ENCODE data around the gene DEFB112. TPM values are rescaled to one million over a fixed set of nuclear protein-coding genes. Genes with fewer than 3 reads are reported as not detected.
A peak's percentile ranks its signal among the peaks of the same experiment; 100 is the strongest.

DEFB112 gene
- total and polyA plus RNA-seq, 2 experiments from 2014 or later: not detected

DNA sequence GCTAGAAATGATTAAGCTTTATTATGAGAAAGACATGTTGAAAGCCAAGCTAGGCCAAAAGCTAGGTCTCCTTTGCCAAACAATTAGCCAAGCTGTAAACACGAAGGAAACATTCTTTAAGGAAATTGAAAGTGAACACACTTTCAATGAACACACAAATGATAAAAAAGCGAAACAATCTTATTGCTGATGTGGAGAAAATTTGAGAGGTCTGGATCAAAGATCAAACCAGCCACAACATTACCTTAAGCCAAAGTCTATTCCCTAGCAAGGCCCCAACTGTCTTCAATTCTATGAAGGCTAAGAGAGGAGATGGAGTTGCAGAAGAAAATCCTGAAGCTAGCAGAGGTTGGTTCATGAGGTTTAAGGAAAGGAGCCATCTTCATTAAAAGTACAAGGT, 40.2 kb upstream of the DEFB112 start:
- Mint-ChIP-seq H3K9me3 (no peaks in the 10 kb centered on the region), H3K4me1 (no peaks in the 10 kb centered on the region), H3K36me3 (ENCODE audit: low read depth) (no peaks in the 10 kb centered on the region), H3K27ac (no peak overlapping the region), H3K27me3 (ENCODE audit: insufficient read depth, low read depth, poor library complexity) (no peaks in the 10 kb centered on the region), H3K4me3 (no peak overlapping the region)
- Histone ChIP-seq H3K27me3 (ENCODE audit: insufficient read depth) (no peaks in the 10 kb centered on the region), H2AFZ (peak overlapping the region; percentile 64), H3K4me3 (no peak overlapping the region), H3F3A (replicated peaks; ENCODE audit: low read depth) (no peaks in the 10 kb centered on the region), H3K36me3 (ENCODE audit: insufficient read depth) (no peaks in the 10 kb centered on the region), H3K9me2 (ENCODE audit: insufficient read depth) (no peaks in the 10 kb centered on the region), H3K27ac (ENCODE audit: low read depth) (no peak overlapping the region), H3K4me2 (no peak overlapping the region), H3K79me2 (replicated peaks; ENCODE audit: insufficient read depth) (no peaks in the 10 kb centered on the region), H3K4me1 (ENCODE audit: insufficient read depth) (no peaks in the 10 kb centered on the region; the same call in 1 of the 2 replicates), H4K20me1 (replicated peaks; ENCODE audit: insufficient read depth) (no peaks in the 10 kb centered on the region)
- no peak for DNase-seq (ENCODE audit: low spot score)
- ATAC-seq: no peak
- TF ChIP-seq STAT1 (IDR thresholded peaks at IDR 0.05; ENCODE audit: unreplicated experiment): no peak

GRCh38 chr6:50087231-50087954, 37.7 kb upstream of the DEFB112 start:
- Mint-ChIP-seq H3K27me3 (ENCODE audit: insufficient read depth, low read depth, poor library complexity) (no peaks in the 10 kb centered on the region), H3K27ac (no peak overlapping the region), H3K36me3 (ENCODE audit: low read depth) (no peaks in the 10 kb centered on the region), H3K9me3 (no peaks in the 10 kb centered on the region), H3K4me1 (no peaks in the 10 kb centered on the region), H3K4me3 (no peak overlapping the region)
- ATAC-seq (no peak), DNase-seq (ENCODE audit: low spot score) (peak; percentile 36)
- Histone ChIP-seq H3F3A (replicated peaks; ENCODE audit: low read depth) (no peaks in the 10 kb centered on the region), H3K27me3 (ENCODE audit: insufficient read depth) (no peaks in the 10 kb centered on the region), H2AFZ (no peak overlapping the region), H3K4me3 (no peak overlapping the region), H3K9me2 (ENCODE audit: insufficient read depth) (no peaks in the 10 kb centered on the region), H3K4me1 (ENCODE audit: insufficient read depth) (no peaks in the 10 kb centered on the region; the same call in 1 of the 2 replicates), H4K20me1 (replicated peaks; ENCODE audit: insufficient read depth) (no peaks in the 10 kb centered on the region), H3K4me2 (no peak overlapping the region), H3K79me2 (replicated peaks; ENCODE audit: insufficient read depth) (no peaks in the 10 kb centered on the region), H3K27ac (ENCODE audit: low read depth) (no peak overlapping the region), H3K36me3 (ENCODE audit: insufficient read depth) (no peaks in the 10 kb centered on the region)
- TF ChIP-seq, protein P1, sequence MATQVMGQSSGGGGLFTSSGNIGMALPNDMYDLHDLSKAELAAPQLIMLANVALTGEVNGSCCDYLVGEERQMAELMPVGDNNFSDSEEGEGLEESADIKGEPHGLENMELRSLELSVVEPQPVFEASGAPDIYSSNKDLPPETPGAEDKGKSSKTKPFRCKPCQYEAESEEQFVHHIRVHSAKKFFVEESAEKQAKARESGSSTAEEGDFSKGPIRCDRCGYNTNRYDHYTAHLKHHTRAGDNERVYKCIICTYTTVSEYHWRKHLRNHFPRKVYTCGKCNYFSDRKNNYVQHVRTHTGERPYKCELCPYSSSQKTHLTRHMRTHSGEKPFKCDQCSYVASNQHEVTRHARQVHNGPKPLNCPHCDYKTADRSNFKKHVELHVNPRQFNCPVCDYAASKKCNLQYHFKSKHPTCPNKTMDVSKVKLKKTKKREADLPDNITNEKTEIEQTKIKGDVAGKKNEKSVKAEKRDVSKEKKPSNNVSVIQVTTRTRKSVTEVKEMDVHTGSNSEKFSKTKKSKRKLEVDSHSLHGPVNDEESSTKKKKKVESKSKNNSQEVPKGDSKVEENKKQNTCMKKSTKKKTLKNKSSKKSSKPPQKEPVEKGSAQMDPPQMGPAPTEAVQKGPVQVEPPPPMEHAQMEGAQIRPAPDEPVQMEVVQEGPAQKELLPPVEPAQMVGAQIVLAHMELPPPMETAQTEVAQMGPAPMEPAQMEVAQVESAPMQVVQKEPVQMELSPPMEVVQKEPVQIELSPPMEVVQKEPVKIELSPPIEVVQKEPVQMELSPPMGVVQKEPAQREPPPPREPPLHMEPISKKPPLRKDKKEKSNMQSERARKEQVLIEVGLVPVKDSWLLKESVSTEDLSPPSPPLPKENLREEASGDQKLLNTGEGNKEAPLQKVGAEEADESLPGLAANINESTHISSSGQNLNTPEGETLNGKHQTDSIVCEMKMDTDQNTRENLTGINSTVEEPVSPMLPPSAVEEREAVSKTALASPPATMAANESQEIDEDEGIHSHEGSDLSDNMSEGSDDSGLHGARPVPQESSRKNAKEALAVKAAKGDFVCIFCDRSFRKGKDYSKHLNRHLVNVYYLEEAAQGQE (IDR thresholded peaks at IDR 0.05; ENCODE audit: unreplicated experiment): no peak
- TF ChIP-seq, protein P2, sequence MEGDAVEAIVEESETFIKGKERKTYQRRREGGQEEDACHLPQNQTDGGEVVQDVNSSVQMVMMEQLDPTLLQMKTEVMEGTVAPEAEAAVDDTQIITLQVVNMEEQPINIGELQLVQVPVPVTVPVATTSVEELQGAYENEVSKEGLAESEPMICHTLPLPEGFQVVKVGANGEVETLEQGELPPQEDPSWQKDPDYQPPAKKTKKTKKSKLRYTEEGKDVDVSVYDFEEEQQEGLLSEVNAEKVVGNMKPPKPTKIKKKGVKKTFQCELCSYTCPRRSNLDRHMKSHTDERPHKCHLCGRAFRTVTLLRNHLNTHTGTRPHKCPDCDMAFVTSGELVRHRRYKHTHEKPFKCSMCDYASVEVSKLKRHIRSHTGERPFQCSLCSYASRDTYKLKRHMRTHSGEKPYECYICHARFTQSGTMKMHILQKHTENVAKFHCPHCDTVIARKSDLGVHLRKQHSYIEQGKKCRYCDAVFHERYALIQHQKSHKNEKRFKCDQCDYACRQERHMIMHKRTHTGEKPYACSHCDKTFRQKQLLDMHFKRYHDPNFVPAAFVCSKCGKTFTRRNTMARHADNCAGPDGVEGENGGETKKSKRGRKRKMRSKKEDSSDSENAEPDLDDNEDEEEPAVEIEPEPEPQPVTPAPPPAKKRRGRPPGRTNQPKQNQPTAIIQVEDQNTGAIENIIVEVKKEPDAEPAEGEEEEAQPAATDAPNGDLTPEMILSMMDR (conservative IDR thresholded peaks at IDR 0.05; ENCODE audit: low read depth in 2 of 2): peak; percentile 50 to 51

GRCh38 chr6:50077385-50077784, 27.7 kb upstream of the DEFB112 start:
- Histone ChIP-seq H3K9me2 (ENCODE audit: insufficient read depth) (no peaks in the 10 kb centered on the region), H3K27ac (ENCODE audit: low read depth) (no peak overlapping the region), H4K20me1 (replicated peaks; ENCODE audit: insufficient read depth) (no peaks in the 10 kb centered on the region), H3K4me2 (no peak overlapping the region), H3K4me3 (no peak overlapping the region), H3K79me2 (replicated peaks; ENCODE audit: insufficient read depth) (no peaks in the 10 kb centered on the region), H3K4me1 (ENCODE audit: insufficient read depth) (no peaks in the 10 kb centered on the region), H3K27me3 (ENCODE audit: insufficient read depth) (no peaks in the 10 kb centered on the region), H3F3A (replicated peaks; ENCODE audit: low read depth) (no peaks in the 10 kb centered on the region), H2AFZ (no peak overlapping the region), H3K36me3 (ENCODE audit: insufficient read depth) (no peaks in the 10 kb centered on the region)
- no peak for ATAC-seq
- no peak overlapping the region for H3K4me3 Mint-ChIP-seq
- no peak for TF ChIP-seq EZH2 (IDR thresholded peaks at IDR 0.05; ENCODE audit: low read depth, unreplicated experiment)
- peaks cover 2% of the 10 kb centered on the region for H3K27me3 Mint-ChIP-seq (ENCODE audit: insufficient read depth, low read depth, poor library complexity)
- H3K9me3 Mint-ChIP-seq: no peaks in the 10 kb centered on the region
- no peaks in the 10 kb centered on the region for H3K4me1 Mint-ChIP-seq
- H3K36me3 Mint-ChIP-seq (ENCODE audit: low read depth): no peaks in the 10 kb centered on the region
- no peak overlapping the region for H3K27ac Mint-ChIP-seq
- no peak for DNase-seq (ENCODE audit: low spot score)

All from GM23338 (cell line).